Spleen (tissue), 11 donors: Measurements from ENCODE around the gene CCHCR1. TPM values are rescaled to one million over a fixed set of nuclear protein-coding genes. Genes with fewer than 3 reads are reported as not detected.

Experiments used
- DNase-seq: peaks from one replicate; pipeline ENCODE4 v3.0.0-alpha.2; 2020
- H3K27ac ChIP-seq, 8 donors: fragments of 200-600 bp; sonication (generic) in 7 of 8; 1 replicate in 4 of 8; 2 replicates in 4 of 8; pipeline versions ENCODE4 v1.5.0 to v1.8.0; 2016 to 2021; ENCODE audit warnings: inconsistent platforms in 4 of 8, mild to moderate bottlenecking in 4 of 8, moderate library complexity in 1 of 8
- H3K27me3 ChIP-seq, 7 donors: fragments of 200-600 bp; sonication (generic) in 6 of 7; replicated peaks in 1 of 7; 1 replicate in 4 of 7; 2 replicates in 3 of 7; pipeline versions ENCODE4 v1.5.0 to v1.8.0; 2016 to 2021; ENCODE audit warnings: inconsistent platforms in 3 of 7, mild to moderate bottlenecking in 1 of 7
- H3K36me3 ChIP-seq, 6 donors: fragments of 200-600 bp; sonication (generic) in 5 of 6; 1 replicate in 4 of 6; 2 replicates in 2 of 6; pipeline versions ENCODE4 v1.5.0 to v1.8.0; 2016 to 2021; ENCODE audit warnings: inconsistent platforms in 2 of 6
- H3K4me1 ChIP-seq, 6 donors: fragments of 200-600 bp; sonication (generic) in 5 of 6; 1 replicate in 3 of 6; 2 replicates in 3 of 6; pipeline versions ENCODE4 v1.5.0 to v1.8.0; 2016 to 2021; ENCODE audit warnings: inconsistent platforms in 3 of 6
- H3K4me3 ChIP-seq, 8 donors: fragments of 200-600 bp; sonication (generic) in 7 of 8; 1 replicate in 4 of 8; 2 replicates in 4 of 8; pipeline versions ENCODE4 v1.5.0 to v1.8.0; 2016 to 2021; ENCODE audit warnings: inconsistent platforms in 4 of 8, mild to moderate bottlenecking in 4 of 8, moderate library complexity in 2 of 8
- H3K9me3 ChIP-seq, 8 donors: fragments of 200-600 bp; sonication (generic) in 7 of 8; 1 replicate in 4 of 8; 2 replicates in 4 of 8; pipeline versions ENCODE4 v1.5.0 to v1.8.0; 2016 to 2021; ENCODE audit warnings: inconsistent platforms in 4 of 8
- CTCF ChIP-seq, 11 experiments: fragments of 200-600 bp in 7 of 11; fragments of 450-650 bp in 4 of 11; sonication (generic) in 4 of 11; IDR thresholded peaks in 8 of 11; conservative IDR thresholded peaks in 3 of 11; 1 replicate in 7 of 11; 2 replicates in 4 of 11; pipeline versions ENCODE4 v1.4.0 to v1.8.0; 2016 to 2021; ENCODE audit warnings: antibody characterized with exemption in 11 of 11, inconsistent platforms in 4 of 11, mild to moderate bottlenecking in 1 of 11
- POLR2A ChIP-seq, 3 donors: fragments of 450-650 bp; IDR thresholded peaks; one replicate each; pipeline ENCODE4 v1.5.1; 2017; ENCODE audit warnings: antibody characterized with exemption in 3 of 3, mild to moderate bottlenecking in 1 of 3
- POLR2AphosphoS5 ChIP-seq, 3 donors: sonication (generic); formaldehyde crosslinking; IDR thresholded peaks; one replicate each; pipeline ENCODE4 v1.5.1; 2017; ENCODE audit warnings: antibody characterized with exemption in 3 of 3
- WGBS, 5 donors: extraction: QIAGEN DNeasy Blood & Tissue Kit in 3 of 5; methylation state at CpG; one replicate each; pipeline versions ENCODE4 v1.1.5 to v1.1.7; 2013 to 2018; 5-methylcytosine and 5-hydroxymethylcytosine counted together
- intact Hi-C: fragments of 100-400 bp; cut with DNase I; formaldehyde crosslinking; loops from one replicate; pipeline ENCODE4 v1.15.0; 2023; ENCODE audit warnings: low total_unique reads
- polyA plus RNA-seq, 3 donors: library from polyadenylated mRNA; stranded (reverse); fragments of 200-250 nt; gene quantifications; one replicate each; pipeline ENCODE4 v1.2.1, GENCODE V29; 2013
- total RNA-seq, 7 donors: library from RNA; depleted of rRNA in 3 of 7; stranded (reverse); fragments of >200 nt in 3 of 7; fragmentation: NEBNext Ultra II Directional in 4 of 7; extraction: Animal tissue kit (Norgen Biotek cat#: 25700) in 4 of 7; gene quantifications; one replicate each; pipeline versions ENCODE4 v1.1.0 to v1.2.1, GENCODE V29; 2016 to 2021
- donor health status: healthy with polysubstance abuse.
- donor health status: DM: no; HTN: no; CAD: no; lungs with moderate emphysema.
- donor health status: DM: no; HTN: no; CAD: no.
- donor health status: Bipolar disorder and iron deficiency.
- donor health status: healthy.
- donor health status: DM: no; HTN: no; CAD: no.
- donor health status: DM: yes; HTN: yes; CAD: no.

Gene CCHCR1
- total and polyA plus RNA-seq, 10 donors = 7.7 to 22.5 (median 13.9) TPM

GRCh38 chr6:31143148-31143547, 14.5 kb downstream of the CCHCR1 start:
- peak overlapping the region in 1 of 8 donors; percentile 16 for H3K27ac ChIP-seq

GRCh38 chr6:31142361-31142761, 15.2 kb downstream of the CCHCR1 start:
- Histone ChIP-seq H3K27ac (no peak overlapping the region), H3K4me1 (peaks cover 0 to 27% (median 6%) of the 10 kb centered on the region in 6 donors), H3K36me3 (peaks cover 0 to 49% (median 11%) of the 10 kb centered on the region in 6 donors), H3K9me3 (no peaks in the 10 kb centered on the region), H3K27me3 (no peaks in the 10 kb centered on the region), H3K4me3 (no peak overlapping the region)
- intact Hi-C loops = no loop called here
- DNase-seq = no peak
- 56 to 77% (median 58%) methylated on average over 2 of the region's 2 CpGs for whole genome bisulfite sequencing, 5 donors
- TF ChIP-seq CTCF (IDR thresholded peaks at IDR 0.05 in 8 of 11, conservative IDR thresholded peaks at IDR 0.05 in 3 of 11) (no peak), POLR2A (IDR thresholded peaks at IDR 0.05) (no peak), POLR2AphosphoS5 (IDR thresholded peaks at IDR 0.05) (no peak)

More at GRCh38 chr6:31143148-31143547, 14.5 kb downstream of the CCHCR1 start:
- peaks cover 0 to 52% (median 11%) of the 10 kb centered on the region in 6 donors for H3K36me3 ChIP-seq
- H3K4me1 ChIP-seq = peaks cover 0 to 20% (median 0%) of the 10 kb centered on the region in 6 donors
- TF ChIP-seq CTCF (IDR thresholded peaks at IDR 0.05 in 8 of 11, conservative IDR thresholded peaks at IDR 0.05 in 3 of 11) (no peak), POLR2A (IDR thresholded peaks at IDR 0.05) (no peak), POLR2AphosphoS5 (IDR thresholded peaks at IDR 0.05) (no peak)
- no peak for DNase-seq
- intact Hi-C loops = no loop called here
- H3K27me3 ChIP-seq = no peaks in the 10 kb centered on the region
- 52 to 82% (median 70%) methylated on average over 11 of the region's 11 CpGs for WGBS, 5 donors
- no peak overlapping the region for H3K4me3 ChIP-seq
- no peaks in the 10 kb centered on the region for H3K9me3 ChIP-seq

GRCh38 chr6:31140643-31141042, 17.0 kb downstream of the CCHCR1 start:
- no peak overlapping the region for H3K27ac ChIP-seq
- no peak overlapping the region for H3K4me3 ChIP-seq
- H3K9me3 ChIP-seq = no peaks in the 10 kb centered on the region
- intact Hi-C loops = no loop called here
- H3K27me3 ChIP-seq = no peaks in the 10 kb centered on the region
- peaks cover 0 to 30% (median 8%) of the 10 kb centered on the region in 6 donors for H3K4me1 ChIP-seq
- TF ChIP-seq POLR2AphosphoS5 (IDR thresholded peaks at IDR 0.05) (no peak), CTCF (IDR thresholded peaks at IDR 0.05 in 8 of 11, conservative IDR thresholded peaks at IDR 0.05 in 3 of 11) (no peak)
- no peak for DNase-seq
- WGBS, 5 donors = 83 to 91% (median 88%) methylated on average over 14 to 15 of the region's 15 CpGs
- H3K36me3 ChIP-seq = peaks cover 0 to 36% (median 11%) of the 10 kb centered on the region in 6 donors

DNA sequence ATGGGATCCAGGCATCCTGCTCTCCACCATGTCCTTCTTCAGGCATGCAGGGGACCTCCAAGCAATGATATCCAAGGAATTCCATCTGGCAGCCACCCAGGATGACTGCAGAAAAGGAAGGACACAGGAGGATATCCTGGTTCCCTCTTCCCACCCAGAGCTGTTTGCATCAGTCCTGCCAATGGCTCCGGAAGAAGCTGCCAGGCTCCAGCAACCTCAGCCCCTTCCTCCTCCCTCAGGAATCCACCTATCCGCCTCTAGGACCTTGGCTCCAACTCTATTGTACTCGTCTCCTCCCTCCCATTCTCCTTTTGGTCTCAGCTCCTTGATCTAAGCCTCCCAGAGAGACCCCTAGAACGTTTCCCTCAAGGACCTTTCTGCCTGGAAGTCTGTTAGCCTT, 18.0 kb downstream of the CCHCR1 start:
- Histone ChIP-seq H3K36me3 (peaks cover 0 to 26% (median 7%) of the 10 kb centered on the region in 6 donors), H3K27me3 (no peaks in the 10 kb centered on the region), H3K9me3 (no peaks in the 10 kb centered on the region), H3K27ac (no peak overlapping the region), H3K4me3 (no peak overlapping the region), H3K4me1 (peaks cover 0 to 30% (median 8%) of the 10 kb centered on the region in 6 donors)
- no peak for TF ChIP-seq CTCF (IDR thresholded peaks at IDR 0.05 in 8 of 11, conservative IDR thresholded peaks at IDR 0.05 in 3 of 11)
- no peak for TF ChIP-seq POLR2A (IDR thresholded peaks at IDR 0.05)
- no peak for TF ChIP-seq POLR2AphosphoS5 (IDR thresholded peaks at IDR 0.05)
- intact Hi-C loops = loop anchor here (5.0 kb wide), 1 partner anchor 228 kb away; no protein-coding TSS in a partner anchor
- WGBS, 5 donors = 48 to 70% (median 56%) methylated on average over 4 of the region's 4 CpGs
- no peak for DNase-seq
